Measurements from ENCODE around the gene C2.

DNA sequence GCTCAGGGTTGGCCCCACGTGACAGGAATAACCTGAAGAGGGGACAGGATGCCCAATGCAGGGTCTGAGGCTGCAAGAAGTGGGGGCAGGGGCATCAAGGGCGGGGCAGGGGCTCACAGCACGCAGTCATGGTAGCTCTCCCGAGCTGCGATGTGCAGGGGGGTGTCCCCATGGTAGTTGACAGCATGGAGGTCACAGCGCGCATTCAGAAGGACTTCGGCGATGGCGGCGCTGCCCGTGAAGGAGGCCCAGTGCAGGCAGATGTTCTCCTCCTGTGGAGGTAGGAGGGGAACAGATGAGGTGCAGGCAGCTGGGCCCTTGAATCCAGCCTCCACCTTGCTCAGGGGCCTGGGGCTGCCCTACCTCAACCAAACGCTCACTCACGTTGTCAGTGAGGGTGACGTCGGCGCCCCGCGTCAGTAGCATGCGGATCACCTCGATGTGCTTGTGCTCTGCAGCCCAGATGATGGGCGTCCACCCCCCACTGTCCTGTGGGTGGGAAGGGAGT lies 42.9 kb upstream of the C2 start:
- TF ChIP-seq POLR2AphosphoS5 (IDR thresholded peaks at IDR 0.05; ENCODE audit: low read depth), result no peak
- TF ChIP-seq GABPA (IDR thresholded peaks at IDR 0.05; ENCODE audit: low read depth), result no peak
- TF ChIP-seq, protein P1, sequence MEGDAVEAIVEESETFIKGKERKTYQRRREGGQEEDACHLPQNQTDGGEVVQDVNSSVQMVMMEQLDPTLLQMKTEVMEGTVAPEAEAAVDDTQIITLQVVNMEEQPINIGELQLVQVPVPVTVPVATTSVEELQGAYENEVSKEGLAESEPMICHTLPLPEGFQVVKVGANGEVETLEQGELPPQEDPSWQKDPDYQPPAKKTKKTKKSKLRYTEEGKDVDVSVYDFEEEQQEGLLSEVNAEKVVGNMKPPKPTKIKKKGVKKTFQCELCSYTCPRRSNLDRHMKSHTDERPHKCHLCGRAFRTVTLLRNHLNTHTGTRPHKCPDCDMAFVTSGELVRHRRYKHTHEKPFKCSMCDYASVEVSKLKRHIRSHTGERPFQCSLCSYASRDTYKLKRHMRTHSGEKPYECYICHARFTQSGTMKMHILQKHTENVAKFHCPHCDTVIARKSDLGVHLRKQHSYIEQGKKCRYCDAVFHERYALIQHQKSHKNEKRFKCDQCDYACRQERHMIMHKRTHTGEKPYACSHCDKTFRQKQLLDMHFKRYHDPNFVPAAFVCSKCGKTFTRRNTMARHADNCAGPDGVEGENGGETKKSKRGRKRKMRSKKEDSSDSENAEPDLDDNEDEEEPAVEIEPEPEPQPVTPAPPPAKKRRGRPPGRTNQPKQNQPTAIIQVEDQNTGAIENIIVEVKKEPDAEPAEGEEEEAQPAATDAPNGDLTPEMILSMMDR (IDR thresholded peaks at IDR 0.05; ENCODE audit: insufficient read depth, low read length), result no peak
